ENCODE results near the gene PCBP3. TPM values are rescaled to one million over a fixed set of nuclear protein-coding genes. Genes with fewer than 3 reads are reported as not detected.

PCBP3 gene
- total and polyA plus RNA-seq, 10 of the 15 experiments (the other 5 are each of a cell fraction or from before 2014, with no cell fraction given) = 0.09 to 1.3 (median 0.46) TPM; not detected in 3

DNA sequence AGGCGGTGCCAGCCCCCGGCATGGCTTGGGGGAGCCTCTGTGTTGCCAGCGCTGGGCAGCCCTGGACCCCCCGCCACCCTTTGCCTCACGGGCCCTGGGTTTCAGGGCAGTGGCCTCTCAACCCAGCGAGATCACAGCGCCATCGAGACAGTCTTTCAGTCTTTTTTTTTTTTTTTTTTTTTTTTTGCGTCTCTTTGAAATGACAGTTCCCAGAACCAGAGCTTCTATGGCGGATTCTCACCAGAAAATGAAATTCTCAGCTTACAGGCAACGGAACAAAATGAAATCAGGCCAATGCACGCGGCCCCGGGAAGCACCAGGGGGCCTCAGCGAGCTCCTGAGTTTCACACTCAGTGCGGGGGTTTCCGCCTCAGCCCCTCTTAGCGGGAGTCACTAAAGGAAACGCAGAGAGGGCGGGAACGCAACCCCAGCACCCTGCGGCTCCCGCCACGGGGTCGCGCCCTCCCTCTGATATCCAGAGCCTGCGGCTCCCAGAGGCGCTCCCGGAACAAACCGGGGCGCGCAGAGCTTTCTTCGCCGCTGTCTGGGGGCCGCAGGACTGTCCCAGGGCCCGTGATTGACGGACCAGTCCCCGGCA is 330.0 kb downstream of the PCBP3 start:
- H4K20me1 ChIP-seq (ENCODE audit: control insufficient read depth, insufficient read depth) = no peaks in the 10 kb centered on the region
- H3K4me3 ChIP-seq = peak overlapping the region; percentile 71; the same call in 1 of the 2 replicates
- H3K9me3 ChIP-seq (replicated peaks; ENCODE audit: control insufficient read depth, insufficient read depth, low read length) = no peaks in the 10 kb centered on the region
- ChIA-PET RAD21 (ENCODE audit: unreplicated experiment) (interaction anchor here (0.6 to 1.3 kb wide), 6 partner anchors 48 to 573 kb away, joined by 3 to 7 read pairs (median 3); no protein-coding TSS in a partner anchor), POLR2A (interaction anchor here (0.7 to 2.3 kb wide), 3 partner anchors 147 to 677 kb away, joined by 3 to 5 read pairs (median 5); no protein-coding TSS in a partner anchor), SMC1A (ENCODE audit: uncharacterized antibody, unreplicated experiment) (interaction anchor here (1.0 kb wide), 1 partner anchor 170 kb away, joined by 6 read pairs; no protein-coding TSS in a partner anchor), CTCF (interaction anchor here (0.6 to 3.4 kb wide), 4 partner anchors 10 to 1113 kb away, joined by 3 to 19 read pairs (median 4); no protein-coding TSS in a partner anchor)
- in situ Hi-C loops (cut with MboI) = no loop called here
- DNase-seq (ENCODE audit: low read depth, low spot score) (no peak), ATAC-seq (peak; percentile 81), FAIRE-seq (no peak)
- WGBS (ENCODE audit: insufficient coverage, insufficient replicate concordance, low lambda C conversion rate, missing lambda C conversion rate) = 2% methylated on average over 34 of the region's 38 CpGs
- H3K36me3 ChIP-seq (ENCODE audit: control insufficient read depth in 2 of 2, insufficient read depth in 2 of 2, low read length in 1 of 2) = no peaks in the 10 kb centered on the region
- BruUV-seq (replicated peaks) = no TSS peak
- H3K4me1 ChIP-seq (ENCODE audit: control insufficient read depth, insufficient read depth, low read length) = peaks cover 8% of the 10 kb centered on the region
- intact Hi-C loops (cut with micrococcal nuclease; ENCODE audit: unreplicated experiment) = loop anchor here (5.0 kb wide), 1 partner anchor 169 kb away; no protein-coding TSS in a partner anchor
- peak overlapping the region; percentile 64 for H2AFZ ChIP-seq (ENCODE audit: control insufficient read depth, low read depth, low read length)
- H3K27ac ChIP-seq (ENCODE audit: control insufficient read depth, insufficient read depth) = no peak overlapping the region
- H3K9ac ChIP-seq (ENCODE audit: control insufficient read depth, insufficient read depth, low read length) = peak overlapping the region; percentile 35; the same call in 1 of the 2 replicates
- peak overlapping the region; percentile 95 for H3K4me2 ChIP-seq (ENCODE audit: control insufficient read depth, insufficient read depth)
- no peaks in the 10 kb centered on the region for H3K79me2 ChIP-seq (ENCODE audit: control insufficient read depth, insufficient read depth, low read length)
- peaks cover 5 to 7% of the 10 kb centered on the region in 2 experiments; a peak in 3 of 4 replicates for H3K27me3 ChIP-seq (replicated peaks in 1 of 2; ENCODE audit: control insufficient read depth in 2 of 2, insufficient read depth in 2 of 2, low read length in 1 of 2)
- no peak for TF ChIP-seq SP1 (IDR thresholded peaks at IDR 0.05; ENCODE audit: low read depth, low read length)
- TF ChIP-seq, protein P1, sequence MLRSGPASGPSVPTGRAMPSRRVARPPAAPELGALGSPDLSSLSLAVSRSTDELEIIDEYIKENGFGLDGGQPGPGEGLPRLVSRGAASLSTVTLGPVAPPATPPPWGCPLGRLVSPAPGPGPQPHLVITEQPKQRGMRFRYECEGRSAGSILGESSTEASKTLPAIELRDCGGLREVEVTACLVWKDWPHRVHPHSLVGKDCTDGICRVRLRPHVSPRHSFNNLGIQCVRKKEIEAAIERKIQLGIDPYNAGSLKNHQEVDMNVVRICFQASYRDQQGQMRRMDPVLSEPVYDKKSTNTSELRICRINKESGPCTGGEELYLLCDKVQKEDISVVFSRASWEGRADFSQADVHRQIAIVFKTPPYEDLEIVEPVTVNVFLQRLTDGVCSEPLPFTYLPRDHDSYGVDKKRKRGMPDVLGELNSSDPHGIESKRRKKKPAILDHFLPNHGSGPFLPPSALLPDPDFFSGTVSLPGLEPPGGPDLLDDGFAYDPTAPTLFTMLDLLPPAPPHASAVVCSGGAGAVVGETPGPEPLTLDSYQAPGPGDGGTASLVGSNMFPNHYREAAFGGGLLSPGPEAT (IDR thresholded peaks at IDR 0.05; ENCODE audit: low read depth) = peak; percentile 75
- TF ChIP-seq, protein P2, sequence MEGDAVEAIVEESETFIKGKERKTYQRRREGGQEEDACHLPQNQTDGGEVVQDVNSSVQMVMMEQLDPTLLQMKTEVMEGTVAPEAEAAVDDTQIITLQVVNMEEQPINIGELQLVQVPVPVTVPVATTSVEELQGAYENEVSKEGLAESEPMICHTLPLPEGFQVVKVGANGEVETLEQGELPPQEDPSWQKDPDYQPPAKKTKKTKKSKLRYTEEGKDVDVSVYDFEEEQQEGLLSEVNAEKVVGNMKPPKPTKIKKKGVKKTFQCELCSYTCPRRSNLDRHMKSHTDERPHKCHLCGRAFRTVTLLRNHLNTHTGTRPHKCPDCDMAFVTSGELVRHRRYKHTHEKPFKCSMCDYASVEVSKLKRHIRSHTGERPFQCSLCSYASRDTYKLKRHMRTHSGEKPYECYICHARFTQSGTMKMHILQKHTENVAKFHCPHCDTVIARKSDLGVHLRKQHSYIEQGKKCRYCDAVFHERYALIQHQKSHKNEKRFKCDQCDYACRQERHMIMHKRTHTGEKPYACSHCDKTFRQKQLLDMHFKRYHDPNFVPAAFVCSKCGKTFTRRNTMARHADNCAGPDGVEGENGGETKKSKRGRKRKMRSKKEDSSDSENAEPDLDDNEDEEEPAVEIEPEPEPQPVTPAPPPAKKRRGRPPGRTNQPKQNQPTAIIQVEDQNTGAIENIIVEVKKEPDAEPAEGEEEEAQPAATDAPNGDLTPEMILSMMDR (IDR thresholded peaks at IDR 0.05 in 2 of 3, conservative IDR thresholded peaks at IDR 0.05 in 1 of 3; ENCODE audit: control insufficient read depth in 2 of 3, extremely low read depth in 1 of 3, insufficient read depth in 1 of 3, low read depth in 3 of 3, low read length in 3 of 3) = peak; percentile 64 to 69 (median 65)
- TF ChIP-seq, protein P3, sequence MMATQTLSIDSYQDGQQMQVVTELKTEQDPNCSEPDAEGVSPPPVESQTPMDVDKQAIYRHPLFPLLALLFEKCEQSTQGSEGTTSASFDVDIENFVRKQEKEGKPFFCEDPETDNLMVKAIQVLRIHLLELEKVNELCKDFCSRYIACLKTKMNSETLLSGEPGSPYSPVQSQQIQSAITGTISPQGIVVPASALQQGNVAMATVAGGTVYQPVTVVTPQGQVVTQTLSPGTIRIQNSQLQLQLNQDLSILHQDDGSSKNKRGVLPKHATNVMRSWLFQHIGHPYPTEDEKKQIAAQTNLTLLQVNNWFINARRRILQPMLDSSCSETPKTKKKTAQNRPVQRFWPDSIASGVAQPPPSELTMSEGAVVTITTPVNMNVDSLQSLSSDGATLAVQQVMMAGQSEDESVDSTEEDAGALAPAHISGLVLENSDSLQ (IDR thresholded peaks at IDR 0.05) = peak; percentile 82
- peak; percentile 31 for TF ChIP-seq DPF2 (IDR thresholded peaks at IDR 0.05)
- 0 out of 2 replicates have a peak, but pooled peaks have one; percentile 15 for TF ChIP-seq NR2F1 (conservative IDR thresholded peaks at IDR 0.05)
- TF ChIP-seq RAD21 (IDR thresholded peaks at IDR 0.05; ENCODE audit: insufficient read depth, low read depth, low read length) = peak; percentile 34; the same call in 1 of the 2 replicates
- TF ChIP-seq BHLHE40 (IDR thresholded peaks at IDR 0.05; ENCODE audit: borderline replicate concordance in 1 of 2, low read depth in 2 of 2, low read length in 1 of 2) = 0 out of 4 replicates have a peak, but pooled peaks of 1 of the 2 experiments have one; percentile 13
- TF ChIP-seq RELA (IDR thresholded peaks at IDR 0.05; ENCODE audit: borderline replicate concordance, partially characterized antibody) = peak; percentile 74
- TF ChIP-seq ZNF384 (IDR thresholded peaks at IDR 0.05; ENCODE audit: borderline replicate concordance, low read depth, low read length) = peak; percentile 54; the same call in 1 of the 2 replicates
- TF ChIP-seq POLR2A (IDR thresholded peaks at IDR 0.05; ENCODE audit: low read depth, low read length) = peak; percentile 27; the same call in 1 of the 2 replicates
- peak; percentile 35; the same call in 1 of the 2 replicates for TF ChIP-seq SMC3 (IDR thresholded peaks at IDR 0.05; ENCODE audit: borderline replicate concordance, low read length)
- TF ChIP-seq MXI1 (IDR thresholded peaks at IDR 0.05; ENCODE audit: low read depth, low read length) = peak; percentile 45; the same call in 1 of the 2 replicates
- no peak; the same call in 1 of the 2 replicates for TF ChIP-seq GATAD2B (conservative IDR thresholded peaks at IDR 0.05; ENCODE audit: low read depth)
- TF ChIP-seq, protein P4, sequence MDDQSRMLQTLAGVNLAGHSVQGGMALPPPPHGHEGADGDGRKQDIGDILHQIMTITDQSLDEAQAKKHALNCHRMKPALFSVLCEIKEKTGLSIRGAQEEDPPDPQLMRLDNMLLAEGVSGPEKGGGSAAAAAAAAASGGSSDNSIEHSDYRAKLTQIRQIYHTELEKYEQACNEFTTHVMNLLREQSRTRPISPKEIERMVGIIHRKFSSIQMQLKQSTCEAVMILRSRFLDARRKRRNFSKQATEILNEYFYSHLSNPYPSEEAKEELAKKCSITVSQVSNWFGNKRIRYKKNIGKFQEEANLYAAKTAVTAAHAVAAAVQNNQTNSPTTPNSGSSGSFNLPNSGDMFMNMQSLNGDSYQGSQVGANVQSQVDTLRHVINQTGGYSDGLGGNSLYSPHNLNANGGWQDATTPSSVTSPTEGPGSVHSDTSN (IDR thresholded peaks at IDR 0.05; ENCODE audit: insufficient replicate concordance, low read depth, low read length) = peak; percentile 29
- TF ChIP-seq RB1 (IDR thresholded peaks at IDR 0.05; ENCODE audit: borderline replicate concordance) = 0 out of 2 replicates have a peak, but pooled peaks have one; percentile 45

Measured in GM12878 (cell line).